Renal pelvis (tissue), 4 donors: ENCODE data around the gene USB1. TPM values are rescaled to one million over a fixed set of nuclear protein-coding genes. Genes with fewer than 3 reads are reported as not detected.

Experiments used
- DNase-seq: peaks from one replicate; pipeline ENCODE4 v3.0.0-alpha.2; 2013
- polyA plus RNA-seq, 3 donors: library from polyadenylated mRNA; unstranded; fragments of 120-200 nt; gene quantifications; one replicate each; pipeline ENCODE4 v1.2.1, GENCODE V29; 2013; ENCODE audit not compliant: insufficient read length in 3 of 3

The USB1 gene
- polyA plus RNA-seq, 3 donors, result 23.5 to 25.4 (median 25.3) TPM

DNA sequence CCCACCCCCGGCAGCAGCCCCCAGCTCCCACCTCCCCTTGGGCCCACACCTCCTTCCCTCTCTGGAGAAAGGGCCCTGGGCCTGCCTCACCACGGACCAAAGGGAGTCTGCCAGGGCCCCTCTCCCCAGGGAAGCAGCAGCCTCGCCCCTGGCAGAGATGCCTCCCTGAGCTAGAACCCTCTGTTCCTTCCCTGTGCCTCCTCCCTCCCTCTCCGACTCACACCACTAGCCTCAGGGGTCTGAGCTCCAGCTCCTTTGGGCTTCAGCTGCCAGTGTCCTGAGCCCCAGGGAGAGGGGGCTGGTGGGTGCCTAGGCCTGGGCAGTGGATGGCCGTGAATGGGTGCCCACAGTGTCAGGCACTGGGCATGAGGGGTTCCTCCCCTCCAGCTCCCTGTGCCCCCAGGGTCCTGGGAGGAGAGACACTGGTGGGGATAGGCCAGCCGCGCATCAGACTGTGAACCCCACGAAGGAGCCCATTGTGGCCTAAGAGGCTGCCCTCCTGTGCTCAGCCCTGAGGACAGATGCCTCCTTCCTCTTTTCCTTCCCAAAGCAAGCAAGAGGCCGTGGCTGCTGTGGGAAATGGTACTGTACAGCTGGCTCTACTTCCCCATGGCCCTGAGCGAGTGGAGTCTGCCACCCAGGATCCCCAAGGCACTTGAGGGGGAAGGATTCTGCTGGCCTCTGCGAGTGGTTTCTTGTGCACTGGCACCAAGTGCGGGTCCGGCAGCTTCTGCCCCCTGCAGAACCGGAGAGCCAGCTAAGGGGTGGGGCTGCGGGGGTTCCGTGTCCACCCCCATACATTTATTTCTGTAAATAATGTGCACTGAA is 45.1 kb downstream of the USB1 start:
- no peak for DNase-seq

DNA sequence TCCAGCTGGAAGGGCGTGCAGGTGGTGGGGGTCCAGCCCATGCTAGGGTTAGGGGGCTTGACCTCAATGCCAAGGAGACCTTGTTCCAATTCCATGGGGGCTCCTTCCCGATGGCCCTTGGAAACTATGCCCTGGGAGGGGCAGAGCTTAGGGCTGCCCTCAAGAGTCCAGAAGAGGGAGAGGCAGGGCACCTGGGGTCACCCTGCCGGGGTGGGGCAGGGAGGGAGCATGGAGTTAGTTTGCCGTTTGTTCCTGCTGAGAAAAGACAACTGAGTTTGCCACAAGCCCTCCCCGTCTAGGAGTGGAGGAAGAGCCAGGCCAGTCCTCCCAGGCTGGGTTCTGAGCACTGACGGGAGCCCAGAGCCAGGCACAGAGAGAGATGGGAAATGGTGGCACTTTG is 45.7 kb downstream of the USB1 start:
- no peak for DNase-seq

DNA sequence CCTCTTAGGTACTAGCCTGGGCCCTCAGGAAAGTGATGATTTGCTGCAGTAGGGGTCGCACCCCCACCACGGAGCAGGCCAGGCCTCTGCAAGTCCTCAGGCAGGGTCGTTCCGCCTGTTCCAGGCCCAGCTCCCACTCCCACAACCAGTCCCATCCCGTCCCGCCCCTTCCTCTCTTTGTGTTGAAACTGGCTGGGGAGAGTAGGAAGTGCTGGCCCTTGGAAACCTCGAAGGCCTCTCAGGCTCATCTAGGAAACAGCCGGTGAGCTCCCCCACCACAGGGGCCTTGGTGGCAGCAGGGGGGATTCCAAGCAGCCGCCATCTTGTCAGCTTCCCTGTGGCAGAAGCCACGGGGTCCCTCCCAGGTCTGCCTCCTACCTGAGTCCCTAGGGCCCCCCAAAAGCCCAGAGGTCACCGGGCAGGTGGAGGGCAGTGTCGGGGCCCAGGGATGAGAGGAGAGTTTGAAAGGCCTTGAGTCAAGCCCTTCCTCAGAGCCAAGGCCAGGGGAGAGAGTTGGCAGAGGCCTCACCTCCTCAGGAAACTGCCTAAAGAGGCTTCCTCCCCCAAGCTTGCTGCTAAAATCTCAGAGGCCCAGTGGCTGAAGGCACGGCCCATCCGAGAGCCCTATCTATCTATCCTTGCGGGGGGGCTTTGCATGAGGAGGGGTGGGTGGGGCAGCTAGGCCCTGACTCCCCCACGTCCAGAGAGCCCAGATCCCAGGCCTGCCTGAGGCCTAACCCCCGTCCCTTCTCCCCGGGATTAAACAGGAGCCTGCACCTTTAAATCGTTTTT is 46.5 kb downstream of the USB1 start:
- no peak for DNase-seq

DNA sequence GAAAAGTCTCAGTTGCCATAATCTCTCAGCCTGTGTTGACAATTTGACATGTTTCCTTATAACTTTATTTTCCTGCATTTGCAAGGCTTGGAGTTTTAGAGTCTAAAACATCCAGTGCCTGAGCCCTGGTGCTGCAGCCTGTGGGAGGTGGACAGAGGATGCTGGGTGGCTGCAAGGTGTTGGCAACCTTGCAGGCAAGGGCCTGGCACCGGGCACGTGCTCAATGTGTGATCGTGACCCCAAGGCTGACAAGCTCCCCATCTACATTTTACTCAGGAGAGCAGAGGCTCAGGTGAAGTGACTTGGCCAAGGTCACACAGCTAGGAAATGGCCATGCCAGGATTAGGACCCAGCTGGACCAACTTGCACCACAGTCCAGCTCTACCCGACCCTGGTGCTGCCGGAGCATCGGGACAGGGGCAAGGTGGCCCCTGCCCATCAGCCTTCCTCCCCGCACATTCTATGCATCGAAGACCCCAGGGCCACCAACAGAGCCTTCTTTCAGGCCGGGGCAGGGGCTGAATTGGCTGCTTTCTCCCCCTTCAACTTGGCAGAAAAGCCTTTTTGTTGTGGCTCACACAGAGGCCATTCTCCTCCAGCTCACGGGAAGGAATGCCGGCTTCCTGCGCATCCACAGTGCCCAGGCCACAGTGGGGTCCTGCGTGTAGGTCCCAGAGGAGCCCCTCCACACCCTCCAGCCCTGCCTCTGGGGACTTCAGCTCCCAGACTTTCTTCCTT is 47.5 kb downstream of the USB1 start:
- no peak for DNase-seq

DNA sequence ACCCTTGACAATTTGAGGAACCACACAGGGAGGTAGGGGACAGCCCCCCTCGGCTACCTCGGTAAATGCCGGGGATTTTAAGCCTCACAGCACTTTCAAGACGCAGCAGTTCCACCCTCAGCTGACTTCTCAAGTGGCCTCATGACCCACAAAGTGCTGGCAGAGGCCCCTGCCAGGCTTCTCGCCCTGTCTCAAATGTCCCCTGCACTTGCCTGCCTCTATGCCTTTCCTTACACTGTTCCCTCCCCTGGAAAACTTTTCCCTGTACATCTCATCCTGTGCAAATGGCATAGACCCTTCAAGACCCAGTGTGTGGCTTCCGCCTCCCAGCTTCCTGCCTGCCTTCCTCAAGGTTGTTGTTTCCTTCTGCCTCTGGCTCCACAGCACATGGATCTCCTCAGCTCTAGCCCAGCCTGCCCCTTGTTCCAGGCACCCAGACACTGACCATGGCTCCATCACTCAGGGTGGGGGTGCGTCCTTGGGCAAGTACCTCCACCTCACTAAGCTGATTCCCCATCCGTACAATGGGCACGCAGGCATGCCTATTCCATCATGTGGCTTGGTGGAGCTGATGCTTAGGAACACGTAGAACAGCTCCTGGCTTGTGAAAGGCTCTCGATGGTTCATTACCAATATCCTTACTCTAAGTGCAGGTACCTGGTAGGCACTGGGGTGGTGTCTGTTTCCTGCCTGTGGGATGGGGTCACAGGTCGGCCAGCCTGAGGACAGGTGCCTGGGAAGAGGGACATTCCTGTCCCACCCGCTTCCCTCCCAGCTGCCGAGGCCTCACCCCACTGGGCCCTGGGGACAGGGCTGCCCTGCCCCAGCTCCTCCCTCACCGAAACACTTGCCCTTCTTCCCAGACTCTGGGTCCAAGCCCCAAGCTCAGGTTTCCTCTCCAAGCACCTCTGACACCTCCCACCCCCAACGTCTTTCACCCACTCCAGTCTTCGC is 48.3 kb downstream of the USB1 start:
- no peak for DNase-seq

DNA sequence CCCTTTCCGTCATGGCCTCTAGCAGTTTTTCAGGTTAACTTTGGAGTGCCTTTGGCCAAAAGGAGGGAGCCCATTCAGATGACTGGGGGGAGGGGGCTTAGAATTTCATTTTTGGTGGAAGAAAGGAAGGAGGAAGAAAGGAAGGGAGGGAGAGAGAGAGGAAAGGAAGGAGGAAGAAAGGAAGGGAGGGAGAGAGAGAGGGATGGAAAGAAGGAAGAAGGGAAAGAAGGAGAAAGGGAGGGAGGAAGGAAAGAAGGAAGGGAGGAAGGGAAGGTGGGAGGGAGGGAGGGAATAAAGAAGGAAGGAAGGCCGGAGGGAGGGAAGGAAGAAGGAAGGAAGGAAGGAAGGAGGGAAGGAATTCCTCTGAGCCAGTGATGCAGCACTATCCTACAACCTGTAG is 50.1 kb downstream of the USB1 start:
- DNase-seq, result no peak

DNA sequence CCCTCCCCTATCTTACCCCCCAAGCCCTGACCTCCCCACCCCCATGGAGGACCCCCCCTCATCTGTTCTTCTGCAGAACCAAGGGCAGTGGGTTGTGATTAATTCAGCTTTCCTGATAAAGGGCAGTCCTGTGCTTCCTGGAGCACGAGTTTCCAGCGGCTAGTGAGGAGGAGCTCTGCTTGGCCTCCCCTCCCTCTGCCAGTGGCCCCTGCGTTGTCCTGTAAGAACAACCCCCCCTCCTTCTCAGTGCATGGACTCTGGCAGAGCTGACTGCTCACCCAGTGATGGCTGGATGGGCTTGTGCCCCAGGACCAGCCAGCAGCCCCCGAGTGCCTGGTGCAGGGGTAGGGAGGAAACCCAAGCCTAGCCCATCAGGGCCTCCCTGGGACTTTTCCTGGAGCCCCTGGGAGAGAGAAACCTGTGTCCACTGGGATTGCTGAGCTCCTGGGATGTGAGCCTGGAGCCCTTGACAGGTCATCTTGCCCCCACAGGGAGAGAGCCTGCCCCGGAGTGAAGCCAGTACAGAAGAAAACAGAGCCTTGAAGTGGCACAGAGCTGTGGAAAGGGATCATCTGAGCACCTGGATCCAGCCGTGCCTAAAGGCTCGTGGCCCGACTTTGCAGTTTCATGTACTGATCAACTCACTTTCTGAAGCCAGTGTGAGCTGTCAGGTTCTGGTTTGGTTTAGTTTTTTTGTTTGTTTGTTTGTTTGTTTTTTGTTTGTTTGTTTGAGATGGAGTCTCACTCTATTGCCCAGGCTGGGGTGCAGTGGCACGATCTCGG is 50.8 kb downstream of the USB1 start:
- DNase-seq, result no peak

DNA sequence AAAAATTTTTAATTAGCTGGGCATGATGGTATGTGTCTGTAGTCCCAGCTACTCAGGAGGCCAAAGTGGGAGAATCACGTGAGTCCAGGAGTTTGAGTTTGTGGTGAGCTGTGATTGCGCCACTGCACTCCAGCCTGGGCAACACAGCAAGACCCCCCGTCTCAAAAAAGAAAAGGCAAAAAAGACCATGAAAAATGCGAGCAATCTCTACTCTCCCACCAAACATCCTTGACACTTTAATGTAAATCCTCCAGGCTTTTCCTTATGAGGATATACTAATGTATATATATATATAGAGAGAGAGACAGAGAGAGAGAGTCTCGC is 52.4 kb downstream of the USB1 start:
- DNase-seq, result no peak

DNA sequence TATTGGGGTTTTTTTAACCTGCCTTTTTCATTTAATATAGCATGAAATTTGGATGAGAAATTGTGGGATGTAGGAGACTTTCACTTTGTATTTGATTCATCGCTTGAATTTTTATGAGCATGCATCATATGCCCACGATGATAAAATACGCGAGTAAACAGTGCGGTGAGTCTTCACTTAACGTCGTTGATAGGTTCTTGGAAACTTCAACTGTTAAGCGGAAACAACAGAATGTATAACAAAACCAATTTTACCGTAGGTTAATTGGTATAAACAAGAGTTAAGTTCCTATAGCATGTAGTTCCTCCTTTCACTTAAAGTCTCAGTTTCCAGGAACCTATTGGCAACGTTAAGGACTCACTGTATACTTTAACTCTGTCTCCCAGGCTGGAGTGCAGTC is 53.1 kb downstream of the USB1 start:
- DNase-seq, result no peak

DNA sequence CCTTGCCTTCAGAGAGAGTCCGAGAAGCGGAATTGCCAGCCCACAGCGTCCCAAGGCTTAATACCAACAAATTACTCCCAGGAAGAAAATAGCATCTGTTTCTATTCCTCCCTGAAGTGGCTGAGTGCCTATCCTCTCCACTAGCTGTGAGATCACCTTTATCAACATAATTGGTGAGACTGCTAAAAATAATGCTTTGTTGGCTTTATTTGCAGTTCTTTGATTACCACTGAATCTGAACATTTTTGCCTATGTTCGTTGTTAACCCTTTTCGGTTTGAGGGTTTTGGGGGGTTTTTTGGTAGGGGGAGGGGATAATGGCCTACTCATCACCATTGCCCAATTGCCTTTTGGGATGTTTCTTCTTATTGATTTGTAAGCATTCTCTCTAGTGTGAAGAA is 55.4 kb downstream of the USB1 start:
- DNase-seq, result no peak

DNA sequence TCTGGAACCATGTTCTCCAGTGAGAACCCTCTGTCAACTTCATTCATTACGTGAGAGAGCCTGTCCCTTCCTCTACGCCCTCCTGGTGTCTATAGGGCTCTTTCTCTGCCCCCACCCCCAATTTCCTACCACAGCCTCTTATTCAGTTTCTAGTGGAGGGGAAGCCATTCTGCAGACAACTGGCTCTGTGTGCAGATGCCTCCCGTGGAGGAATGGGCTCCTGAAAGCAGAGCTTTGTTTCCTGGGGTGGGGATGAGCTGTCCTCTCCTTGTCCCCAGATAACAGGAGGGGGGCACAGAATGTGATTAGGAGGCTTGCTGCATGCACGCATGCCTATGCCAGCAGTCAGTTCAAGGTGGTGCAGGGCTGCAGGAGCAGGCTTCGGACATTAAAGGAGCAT is 55.9 kb downstream of the USB1 start:
- no peak for DNase-seq

DNA sequence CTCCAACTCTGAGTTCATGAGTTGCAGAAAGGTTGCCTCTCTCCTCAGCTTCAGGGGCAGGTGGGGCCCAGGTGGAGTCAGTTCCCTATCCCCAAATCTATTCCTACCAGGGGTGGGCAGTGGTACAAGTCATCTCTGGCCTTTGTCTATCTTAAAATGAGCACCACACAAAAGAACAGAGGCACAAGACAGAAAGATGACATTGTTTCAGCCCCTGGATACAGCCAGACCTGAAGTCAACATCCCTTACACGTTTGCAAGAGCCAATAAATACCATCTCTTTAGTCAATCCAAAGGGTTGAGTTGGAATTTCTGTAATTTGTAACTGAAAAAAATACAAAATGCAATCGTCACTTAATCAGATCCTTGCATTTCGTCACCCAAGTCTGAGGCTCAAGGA is 56.6 kb downstream of the USB1 start:
- DNase-seq, result no peak

DNA sequence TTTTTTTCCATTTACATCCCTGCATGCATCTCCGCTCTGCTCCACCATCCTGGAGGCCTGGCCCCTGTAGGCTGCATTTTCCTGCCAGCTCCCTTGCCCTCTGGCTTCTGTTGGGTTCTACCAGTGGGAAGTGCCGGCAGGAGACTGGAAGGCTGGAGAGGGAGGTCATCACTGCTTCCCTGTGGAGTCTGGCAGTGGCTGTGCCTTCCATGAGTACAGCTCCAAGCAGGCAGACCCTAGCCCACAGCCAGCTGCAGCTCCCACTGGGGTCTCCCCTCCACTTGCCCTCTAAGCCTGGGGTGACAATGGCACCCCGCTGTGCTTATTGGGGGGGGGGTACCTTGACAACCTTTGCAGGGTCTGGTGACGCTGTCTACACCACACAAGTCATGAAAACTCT is 61.6 kb downstream of the USB1 start:
- no peak for DNase-seq

DNA sequence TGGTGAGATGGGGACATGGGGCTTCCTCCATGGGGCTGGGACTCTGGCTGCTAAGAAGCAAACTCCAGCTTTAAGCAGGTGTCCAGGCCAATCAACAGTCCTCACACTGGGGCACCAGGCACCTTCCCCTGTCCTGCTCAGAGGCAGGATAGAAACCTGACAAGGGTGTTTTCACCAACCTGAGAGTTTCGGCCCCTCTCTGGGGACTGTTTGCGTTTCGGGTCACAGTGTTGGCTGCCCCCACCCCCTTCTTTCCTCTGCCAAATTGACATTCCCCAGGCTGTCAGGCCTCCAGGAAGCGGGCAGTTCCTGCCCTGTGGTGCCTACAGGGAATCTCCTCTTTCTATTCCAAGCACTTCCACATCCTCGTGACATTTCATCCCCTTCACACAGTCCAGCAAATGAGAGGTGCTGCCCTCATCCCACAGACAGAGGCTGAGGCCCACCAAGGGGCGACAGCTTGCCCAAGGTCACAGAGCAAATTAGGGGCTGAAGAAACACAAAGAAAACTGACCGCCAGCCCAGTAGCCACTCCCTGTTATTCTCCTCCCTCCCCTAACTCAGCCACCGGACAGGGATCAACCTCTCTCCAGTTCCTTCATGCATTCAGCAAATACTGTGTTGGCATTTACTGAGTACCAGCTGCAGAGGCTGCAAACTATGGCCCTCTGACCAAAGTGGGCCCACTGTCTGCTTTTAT is 62.3 kb downstream of the USB1 start:
- no peak for DNase-seq

DNA sequence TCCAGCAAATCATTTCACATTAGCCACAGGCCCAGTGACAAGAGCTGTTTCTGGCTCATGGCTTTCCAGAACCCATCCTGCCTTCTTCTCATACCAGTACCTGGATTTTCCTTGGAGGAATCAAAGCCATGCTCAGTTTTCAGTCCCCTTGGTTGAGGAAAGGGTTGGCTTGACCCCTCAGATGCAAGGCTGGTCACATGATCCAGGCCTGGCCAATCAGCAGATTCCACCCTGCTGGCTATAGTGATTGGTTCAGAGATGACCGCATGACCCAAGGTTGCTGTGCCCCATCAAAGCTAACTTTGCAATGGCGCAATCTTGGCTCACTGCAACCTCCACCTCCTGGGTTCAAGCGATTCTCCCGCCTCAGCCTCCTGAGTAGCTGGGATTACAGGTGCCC is 69.4 kb downstream of the USB1 start:
- DNase-seq, result no peak

Other genes with a start within 250 kb of the USB1 start
- 10 to 100 TPM; 62.7 to 92.2 (median 91.4) TPM for gene KIFC3, start 198.9 kb upstream of the USB1 start, polyA plus RNA-seq
- under 1 TPM in 2 of 3 donors, not detected in 1; 0.09 to 0.11 TPM for gene CNGB1, start 30.3 kb upstream of the USB1 start, polyA plus RNA-seq
- gene ZNF319, start 735 bp upstream of the USB1 start, polyA plus RNA-seq, result 10 to 100 TPM; 11.3 to 13.2 (median 12.6) TPM
- 10 to 100 TPM; 14.7 to 20.3 (median 18.4) TPM for gene MMP15, start 24.3 kb downstream of the USB1 start, polyA plus RNA-seq
- gene CFAP20, start 128.0 kb downstream of the USB1 start, polyA plus RNA-seq, result 10 to 100 TPM; 59.3 to 69.1 (median 64.6) TPM
- 10 to 100 TPM; 62.4 to 69.9 (median 66.5) TPM for gene CSNK2A2, start 196.7 kb downstream of the USB1 start, polyA plus RNA-seq